ENCODE measurements around the gene BCL11B.

The BCL11B gene

DNA sequence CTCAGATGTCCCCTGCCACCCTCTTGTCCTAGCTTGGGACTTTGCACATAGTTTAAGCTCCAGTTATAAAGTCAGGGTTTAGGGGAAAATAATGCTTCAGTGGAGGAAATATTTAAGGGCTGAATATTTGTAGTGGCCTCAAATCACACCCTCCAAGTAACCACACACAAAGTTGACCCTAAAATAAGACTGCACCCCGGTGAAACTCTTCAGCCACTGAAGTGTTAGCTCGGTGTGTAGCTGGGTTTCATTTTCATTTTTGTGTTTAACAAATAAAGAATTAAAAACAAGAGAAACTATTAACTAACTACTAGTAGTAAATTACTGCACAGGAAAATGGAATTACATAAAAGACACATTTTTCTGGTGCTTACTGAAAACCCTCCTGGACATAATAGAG, 14.8 kb upstream of the BCL11B start:
- DNase-seq: no peak

DNA sequence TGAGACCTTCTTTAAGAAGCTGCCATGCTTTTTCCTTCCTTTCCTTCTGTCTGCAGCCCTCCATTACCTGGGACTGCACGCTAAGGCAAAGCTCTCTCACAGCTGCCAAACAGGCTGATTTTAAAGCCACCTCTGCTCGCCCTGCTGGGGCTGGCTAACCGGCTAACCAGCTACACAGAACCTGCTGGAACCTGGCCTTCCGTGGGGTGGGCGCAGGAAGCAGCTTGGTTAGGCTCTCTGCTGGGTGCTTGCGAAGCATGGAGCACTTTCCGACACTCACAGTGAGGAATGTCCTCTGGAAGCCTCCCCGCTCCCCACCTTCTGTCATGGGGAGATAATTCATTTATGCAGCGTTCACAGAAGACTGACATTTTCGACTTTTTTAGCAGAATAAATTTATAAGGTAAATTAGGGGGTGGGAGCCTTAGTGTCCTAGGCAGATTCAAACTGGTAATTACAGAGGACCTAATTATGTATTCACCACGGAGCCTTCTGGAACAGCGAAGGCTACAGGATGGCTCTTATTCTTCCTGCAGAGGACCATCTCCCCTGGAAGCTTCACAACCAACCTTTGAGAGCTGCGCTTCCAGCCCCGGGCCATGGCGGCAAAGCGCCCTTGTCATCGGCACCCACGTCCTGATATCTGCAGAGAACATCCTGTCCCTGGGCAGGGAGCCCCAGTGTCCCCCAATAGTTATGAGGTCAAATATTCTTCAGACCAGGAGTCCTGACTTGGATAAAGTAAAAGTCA, 12.4 kb upstream of the BCL11B start:
- no peak for DNase-seq

DNA sequence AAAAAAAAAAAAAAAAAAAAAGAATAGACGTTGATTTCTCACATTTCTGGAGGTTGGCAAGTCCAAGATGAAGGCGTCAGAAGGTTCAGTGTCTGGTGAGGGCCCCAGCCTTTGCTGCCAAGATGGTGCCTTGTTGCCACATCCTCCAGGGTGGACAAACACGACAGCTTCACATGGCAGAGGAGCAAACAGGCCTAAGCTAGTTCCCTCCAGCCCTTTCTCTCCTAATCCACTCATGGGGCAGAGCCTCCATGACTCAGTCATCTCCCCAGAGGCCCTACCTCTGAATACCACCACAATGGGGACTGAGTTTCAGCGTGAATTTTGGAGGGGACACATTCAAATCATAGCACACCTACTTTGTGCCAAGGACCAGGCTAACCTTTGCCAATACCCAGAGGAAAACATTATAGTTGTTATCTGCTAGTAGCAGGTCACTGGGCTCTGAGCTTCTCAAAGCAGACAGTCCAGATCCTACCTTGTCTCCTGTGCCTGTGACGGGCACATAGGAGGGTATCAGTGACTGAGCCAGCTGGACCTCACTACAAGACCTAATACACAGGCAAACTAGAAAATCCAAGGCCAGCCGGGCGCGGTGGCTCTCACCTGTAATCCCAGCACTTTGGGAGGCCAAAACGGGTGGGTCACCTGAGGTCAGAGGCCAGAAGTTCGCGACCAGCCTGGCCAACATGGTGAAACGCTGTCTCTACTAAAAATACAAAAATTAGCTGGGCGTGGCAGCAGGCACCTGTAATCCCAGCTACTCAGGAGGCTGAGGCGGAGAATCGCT, 10.5 kb upstream of the BCL11B start:
- DNase-seq: no peak

DNA sequence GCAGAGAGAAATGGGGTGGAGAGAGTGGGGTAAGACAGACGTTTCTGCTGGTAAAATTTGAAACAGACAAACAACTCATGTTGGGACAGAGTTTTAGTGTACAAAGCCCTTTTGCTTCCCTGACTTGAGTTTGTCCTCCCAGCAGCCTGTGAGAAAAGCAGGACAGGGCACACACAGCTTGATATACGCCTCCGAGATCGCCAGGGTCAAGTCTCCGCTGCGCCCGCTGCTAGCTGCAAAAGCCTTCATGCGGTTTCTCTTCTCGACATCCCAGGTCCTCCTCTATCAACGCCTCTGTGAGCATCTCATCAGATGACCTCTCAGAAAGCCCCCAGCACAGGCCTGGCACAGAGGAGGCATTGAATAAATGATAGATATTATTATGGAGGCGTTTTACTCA, 9.4 kb upstream of the BCL11B start:
- DNase-seq: no peak

DNA sequence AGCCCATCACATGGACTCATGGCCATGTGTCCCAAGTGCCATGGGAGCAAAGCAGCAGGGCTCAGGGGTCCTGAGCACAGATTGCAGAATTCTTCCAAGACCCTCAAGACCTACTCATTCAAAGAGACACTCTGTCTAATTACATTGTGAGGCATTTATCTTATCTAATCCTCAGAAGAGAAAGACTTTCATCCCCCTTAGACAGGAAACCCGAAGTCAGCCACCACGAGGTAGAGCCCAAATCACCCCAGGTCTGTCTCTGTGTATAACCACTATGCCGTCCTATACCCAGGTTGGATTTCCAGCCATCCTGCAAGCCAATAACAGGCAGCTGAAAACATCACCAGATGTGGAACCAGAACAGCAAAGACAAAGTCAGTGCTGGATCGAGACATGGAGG, 8.9 kb upstream of the BCL11B start:
- no peak for DNase-seq

DNA sequence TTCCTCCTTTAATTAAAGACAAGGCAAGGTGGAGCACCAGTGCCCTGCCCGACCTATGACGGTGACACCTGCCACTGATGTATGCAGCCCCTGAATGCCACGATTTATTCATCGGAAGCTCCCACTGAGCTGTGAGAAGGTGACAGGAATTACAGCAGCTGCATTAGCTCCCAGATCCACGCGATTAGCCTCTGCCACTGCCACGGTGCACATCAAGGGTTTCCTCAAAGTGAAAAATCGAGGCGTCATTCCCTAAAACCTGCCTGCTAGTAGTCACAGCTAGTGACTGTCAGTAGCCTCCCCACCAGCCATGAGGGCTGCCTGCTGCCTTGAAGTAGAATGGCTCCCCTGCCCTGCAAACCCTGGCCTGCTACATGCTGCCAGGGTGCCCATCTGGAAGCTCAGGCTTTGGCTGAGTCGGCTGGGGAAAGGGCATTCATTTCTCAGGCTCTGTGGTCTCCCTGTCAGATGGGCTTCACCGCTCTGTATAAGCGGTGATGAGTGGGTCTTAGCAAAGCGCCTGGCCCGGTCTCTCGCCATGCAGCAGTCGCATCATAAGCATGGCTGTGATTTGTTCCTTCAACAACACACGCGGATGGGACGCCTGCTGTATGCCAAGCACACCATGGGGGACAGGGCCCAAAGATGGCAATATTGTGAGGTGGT, 8.2 kb upstream of the BCL11B start:
- no peak for DNase-seq

DNA sequence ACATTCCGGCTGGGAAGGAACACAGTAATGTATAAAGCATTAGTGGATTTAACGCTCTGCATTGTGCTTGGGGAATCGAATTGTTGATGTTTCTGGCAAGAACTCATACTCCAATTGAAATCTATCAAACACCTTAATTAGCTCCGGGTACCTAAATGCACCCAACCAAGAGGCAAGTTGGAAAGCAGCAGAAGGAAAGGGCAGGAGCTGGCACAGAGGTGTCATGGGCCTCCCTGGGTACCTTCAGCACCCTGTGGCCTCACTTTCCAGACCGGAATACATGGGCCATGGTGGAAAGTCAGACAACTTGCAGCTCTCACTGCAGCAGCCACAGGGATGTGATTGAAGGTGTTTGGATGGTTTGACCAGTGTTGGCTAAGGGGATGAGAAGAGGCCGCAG, 6.8 kb upstream of the BCL11B start:
- no peak for DNase-seq

DNA sequence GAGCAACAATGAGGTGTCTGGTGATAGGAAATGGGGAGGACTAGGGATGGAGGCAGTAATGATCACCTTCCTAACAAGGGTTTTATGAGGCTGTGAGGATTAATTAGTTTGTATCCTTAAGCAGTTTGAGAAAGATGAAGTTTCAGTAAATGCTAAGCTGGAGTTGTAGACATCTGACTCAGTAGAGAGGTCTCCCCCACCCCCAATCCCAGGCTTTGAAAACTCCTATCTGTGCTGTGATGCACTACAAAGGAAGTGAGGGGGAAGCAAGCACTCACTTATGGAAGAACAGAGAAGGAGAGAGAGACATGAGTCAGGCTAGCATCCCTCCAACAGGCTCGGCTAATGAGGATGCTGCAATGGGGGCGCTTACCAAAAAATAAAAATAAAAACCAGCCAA, 5.5 kb upstream of the BCL11B start:
- no peak for DNase-seq

DNA sequence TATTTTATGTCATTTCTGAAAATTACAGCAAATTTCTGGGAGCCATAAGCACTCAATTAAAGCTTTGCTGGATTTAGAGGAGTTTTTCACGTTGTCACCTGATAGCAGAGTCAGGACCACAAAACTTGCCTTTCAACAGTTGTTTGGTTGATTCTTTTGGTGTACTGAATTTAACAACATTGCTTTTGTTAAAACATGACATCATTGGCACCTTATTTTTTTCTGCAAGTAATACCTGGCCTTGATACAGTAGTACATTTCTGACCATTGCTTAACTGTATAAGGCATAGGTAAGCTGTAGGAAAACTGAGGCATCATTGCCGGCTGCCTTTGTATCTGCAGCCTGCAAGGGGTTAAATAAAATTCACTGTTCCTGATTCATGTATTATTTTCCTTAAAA, 4.5 kb upstream of the BCL11B start:
- no peak for DNase-seq

DNA sequence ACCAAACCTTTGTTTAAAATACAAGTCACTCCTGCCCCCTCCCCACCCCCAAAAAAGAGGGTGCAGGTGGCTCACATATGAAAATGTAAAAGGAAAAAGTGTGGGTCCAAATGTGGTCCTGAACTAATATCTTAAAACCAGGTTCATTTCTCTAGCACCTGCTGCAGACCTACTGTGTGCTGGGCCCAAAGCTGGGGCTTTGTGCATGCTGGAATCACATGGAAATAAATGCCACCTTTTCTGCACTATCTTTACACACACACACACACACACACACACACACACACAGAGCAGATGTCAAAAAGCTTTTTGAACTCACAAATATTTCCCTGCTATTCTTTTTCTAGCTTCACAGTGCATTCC, 3.2 kb upstream of the BCL11B start:
- no peak for DNase-seq

DNA sequence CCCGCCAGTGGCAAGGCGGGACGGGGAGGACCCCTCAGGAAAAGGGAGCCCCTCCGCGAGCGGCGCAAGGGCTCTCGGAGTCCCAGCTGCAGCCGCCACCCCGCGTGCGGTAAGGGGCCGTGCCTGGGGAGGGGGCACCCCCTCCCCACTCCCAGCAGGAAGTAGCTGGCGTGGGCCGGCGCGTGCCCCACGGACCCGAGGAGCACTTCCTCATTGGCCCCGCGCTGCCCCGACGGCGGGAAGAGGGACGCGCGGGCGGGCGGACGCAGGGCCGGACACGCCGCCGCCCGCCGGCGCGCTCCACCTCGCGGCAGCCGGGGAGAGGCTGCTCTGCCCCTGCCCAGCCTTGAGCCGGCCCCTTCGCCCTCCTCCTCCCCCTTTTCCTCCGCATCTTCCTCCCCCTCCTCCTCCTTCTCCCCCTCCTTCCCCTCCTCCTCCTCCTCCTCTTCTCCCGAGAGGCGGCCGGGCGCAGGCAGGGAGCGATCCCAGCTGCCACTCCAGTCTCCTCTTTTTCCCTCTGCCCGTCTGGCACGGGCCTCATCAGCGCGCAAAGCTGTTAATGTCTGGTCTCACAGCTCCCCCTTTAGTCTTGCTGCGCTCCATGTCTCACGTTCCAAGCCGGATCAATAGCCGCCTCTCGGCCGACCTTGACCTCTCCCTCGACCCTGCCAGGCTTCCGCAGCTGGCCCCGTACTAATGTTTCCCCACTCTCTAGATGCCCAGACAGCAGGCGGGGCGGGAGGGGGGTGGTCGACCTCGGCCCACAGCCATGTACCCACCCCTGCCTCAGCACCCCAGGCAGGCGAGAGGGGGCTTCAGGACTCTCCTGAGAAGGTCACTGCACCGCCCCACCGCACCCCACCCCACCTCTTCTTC, 2.6 kb upstream of the BCL11B start:
- peak; percentile 35 for DNase-seq

DNA sequence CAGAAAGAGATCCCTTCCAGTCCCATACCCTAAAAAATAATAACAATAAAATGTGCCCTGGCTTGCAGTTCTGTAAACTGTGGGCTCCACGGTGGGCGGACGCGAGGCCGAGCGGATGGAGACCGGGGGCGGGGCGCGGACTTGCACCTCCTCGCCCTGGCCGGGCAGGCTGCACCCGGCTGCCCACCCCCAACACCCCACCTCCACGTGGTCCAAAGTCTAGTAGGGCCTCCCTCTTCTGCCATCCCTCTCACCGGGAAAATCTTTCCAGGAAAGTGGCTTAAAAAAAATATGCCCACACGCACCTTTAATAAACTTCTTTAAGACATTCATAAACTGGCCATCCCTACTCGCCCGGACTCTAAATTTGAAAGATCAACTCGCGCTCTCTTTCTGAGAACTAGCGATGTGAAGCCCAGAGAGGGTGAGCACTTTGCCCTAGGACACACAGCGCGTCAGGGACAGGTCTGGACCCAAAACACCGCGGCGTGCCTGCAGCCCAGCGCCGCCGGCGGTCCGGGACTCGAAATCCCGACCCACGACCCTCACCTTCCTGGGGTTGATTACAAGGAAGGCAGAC, 1.9 kb upstream of the BCL11B start:
- no peak for DNase-seq

DNA sequence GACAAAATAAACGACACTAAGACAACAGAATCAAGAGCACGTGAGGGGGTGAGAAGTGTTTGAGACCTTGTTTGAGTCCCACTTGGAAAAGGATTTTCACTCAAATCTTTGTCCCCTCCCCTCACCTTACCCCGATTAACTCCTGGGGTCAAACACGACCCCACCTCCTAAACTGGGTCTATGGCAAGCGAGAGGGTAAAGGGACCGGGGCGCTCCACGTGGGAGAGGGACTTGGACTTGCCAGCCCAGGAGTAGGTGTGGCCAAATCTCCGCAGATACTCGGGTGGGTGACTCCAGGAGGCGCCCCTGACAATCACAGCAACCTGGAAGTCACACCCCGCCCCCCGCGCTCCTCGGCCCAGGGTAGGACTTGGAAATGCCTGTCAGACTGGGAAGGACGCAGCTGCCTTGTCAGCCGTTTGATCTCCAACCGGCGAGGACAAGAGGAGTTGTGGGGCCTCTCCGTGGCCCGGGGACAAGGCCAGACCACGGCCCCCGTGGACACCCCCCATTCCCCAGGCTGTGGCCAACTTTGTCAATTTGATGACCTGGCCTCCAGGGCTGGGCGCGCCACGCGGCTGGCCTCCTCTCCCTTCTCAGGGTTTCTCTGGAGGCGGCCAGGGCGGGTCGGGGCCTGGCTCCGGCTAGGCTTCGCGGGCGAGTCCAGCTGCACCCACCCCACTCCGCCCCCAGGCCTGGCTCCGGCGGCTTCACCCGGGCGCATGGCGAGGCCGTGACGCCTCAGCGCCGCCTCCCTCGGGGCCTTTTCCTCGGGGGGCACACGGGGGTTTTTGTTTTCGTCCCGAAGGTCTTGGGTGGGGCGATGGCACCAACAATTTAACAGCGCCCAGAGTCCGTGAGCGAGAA, 1.1 kb upstream of the BCL11B start:
- DNase-seq: no peak

DNA sequence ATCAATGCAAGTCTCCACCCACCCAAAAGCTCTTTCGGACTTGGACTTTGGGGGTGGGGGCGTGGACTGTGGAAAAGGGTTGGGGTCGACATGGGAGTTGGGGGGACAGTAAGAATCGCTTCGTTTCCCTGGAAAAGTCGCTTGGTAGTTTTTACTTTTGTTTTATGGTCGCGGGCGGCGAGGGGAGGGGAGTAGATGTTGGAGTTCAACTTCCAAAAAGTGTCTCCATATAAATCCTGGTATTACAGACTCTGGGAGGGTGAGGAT, 568 bp upstream of the BCL11B start:
- no peak for DNase-seq

DNA sequence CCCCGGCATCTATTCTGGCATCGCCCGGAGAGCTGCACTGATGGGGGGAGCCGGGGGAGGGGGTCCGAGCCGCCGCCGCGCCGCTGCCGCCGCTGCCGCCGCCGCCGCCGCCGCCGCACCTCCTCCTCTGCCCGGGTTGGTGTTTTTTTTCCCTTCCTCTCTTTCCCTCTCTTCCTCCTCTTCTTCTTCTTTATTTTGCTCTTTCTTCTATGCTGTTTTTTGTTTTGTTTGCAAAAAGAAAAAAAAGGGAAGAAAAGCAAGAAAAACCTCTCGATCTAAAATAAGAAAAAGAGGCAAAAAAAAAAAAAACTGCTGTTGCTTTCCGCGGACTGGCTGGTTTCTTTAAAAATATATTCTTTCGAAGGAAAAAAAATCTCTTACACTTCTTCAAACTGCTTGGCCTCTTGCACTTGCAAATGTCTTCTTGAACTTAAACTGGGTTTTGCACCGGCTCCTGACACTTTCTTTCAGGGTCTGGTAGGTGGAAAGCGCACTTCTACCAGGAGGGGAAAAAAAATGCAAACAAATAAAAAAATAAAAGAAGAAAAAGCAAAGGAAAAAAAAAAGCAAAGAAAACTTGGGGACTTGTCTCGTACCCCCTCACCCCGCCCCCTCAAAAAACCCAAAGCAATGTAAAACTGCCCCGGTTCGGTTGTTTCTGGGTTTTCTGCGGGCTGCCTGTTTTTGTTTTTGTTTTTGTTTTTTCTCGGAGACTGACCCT, 616 bp downstream of the BCL11B start:
- DNase-seq: no peak

DNA sequence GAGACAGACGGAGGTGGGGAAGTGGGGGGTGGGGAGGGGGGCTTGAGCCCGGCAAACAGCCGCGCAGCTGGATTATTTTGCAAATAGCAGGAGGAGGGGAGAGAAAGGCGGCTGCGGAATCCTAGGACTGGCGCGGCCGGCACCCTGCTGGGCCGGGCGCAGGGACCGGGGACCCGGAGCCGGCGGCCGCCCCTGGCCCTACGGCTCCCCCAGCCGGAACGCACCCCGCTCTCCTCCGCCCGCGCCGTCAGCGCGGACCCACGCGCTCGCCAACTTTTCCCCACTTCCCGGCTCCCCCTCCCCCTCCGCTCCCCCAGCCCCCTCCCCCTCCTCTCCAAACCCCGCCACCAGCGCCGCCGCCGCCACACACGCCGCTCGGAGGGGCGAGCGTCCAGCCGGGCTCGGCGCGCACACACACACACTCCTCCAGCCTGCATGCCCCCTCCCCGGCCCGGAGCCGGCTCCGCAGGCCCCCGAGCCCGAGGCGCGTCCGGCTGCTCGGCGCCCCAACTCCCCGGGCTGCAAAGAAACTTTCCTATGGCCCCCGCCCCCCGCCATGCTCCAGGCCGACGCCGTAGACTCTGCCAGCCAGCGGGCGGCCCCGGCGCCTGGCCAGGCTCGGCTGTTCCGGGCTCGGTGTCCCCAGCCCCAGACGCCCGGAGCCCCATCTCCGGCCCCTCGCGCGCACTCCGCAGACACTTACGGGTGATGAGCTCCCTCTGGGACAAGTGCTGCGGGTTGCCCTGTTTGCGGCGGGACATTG, 1.4 kb downstream of the BCL11B start:
- no peak for DNase-seq

DNA sequence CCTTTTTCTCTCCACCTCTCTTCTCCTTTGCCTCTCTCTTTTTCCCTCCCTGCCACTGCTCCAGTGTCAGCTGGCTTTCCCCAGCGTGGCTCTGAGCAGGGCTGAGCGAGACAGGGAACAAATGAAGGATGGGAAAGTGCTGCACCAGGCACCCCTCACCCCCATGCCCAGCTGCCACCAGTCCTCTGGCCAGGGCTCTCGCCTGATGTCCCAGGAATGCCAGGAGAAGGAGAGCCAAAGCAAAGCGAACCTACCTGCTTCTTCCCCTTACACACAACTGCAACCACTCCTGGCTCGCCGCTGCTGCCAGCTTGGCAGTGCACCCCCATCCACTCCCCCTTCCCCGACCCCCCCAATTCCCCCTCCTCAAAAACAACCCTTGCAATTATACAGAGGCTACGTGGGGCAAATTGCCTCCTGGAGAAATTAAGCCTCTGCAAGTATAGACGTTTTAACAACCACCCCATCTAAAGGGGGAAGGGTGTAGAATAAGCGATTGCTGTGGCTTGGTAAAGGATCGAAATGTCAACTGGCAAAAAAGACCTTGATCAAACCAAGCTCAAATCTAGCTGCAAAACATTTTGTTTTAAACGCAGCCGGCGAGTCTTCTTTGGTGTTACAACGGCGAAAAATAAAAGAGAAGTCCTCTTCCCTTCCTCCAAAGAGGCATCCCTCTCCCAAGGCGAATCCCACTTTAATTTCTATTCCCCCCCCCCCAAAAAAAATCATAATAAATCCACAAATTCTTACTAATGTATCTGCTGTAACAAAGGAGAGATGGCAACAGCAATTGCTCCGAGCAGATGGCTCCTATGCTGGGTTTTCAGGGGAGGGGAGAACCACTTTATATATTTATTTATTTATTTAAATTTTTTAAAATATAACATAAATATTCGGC, 2.9 kb downstream of the BCL11B start:
- no peak for DNase-seq

DNA sequence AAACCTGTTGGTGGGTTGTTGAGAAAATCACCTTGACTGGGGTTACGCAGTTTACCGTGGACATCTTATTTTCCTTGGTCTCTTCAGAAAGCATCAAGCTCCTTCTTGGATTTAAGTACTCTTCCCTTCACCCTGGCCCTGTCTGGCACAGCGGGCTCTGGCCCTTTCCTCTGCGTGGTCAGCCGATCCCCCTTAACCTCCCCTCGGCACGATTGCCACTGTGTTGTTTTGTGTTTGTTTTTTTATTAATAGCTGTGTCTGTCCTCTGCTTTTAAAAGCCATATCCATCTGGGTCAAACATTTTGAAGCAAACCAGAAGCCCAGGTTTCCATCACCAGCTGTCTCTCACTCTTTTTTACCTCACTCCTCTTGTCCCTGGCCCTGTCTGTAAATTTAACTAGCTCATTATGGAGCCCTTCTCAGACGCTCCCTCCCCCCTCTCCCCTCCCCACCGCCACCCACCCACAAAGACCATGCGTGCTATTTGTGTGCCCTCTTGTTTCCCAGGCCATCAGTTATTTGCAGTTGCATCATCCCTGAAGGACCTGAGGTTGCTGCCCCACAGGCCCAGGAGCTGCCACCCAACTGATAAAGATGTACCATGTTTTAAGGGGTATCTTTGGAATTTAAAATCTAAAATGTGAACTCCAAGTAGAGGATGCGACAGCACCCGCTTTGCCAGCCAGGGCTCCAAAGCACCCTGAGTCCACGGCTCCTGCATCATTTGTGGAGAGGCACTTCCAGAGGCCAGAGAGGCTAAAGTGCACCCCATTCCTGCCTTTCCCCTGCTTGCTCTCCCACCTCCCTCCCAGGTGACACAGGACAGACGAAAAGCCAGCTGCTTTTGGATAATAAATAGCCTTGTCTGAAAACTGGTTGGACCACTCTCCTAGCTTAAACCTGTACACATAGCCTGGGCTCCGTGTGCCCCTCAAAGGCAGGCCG, 3.9 kb downstream of the BCL11B start:
- no peak for DNase-seq

Data from midbrain (tissue), 1 donor.